SK-N-SH treated with all-trans-retinoic acid at 6 μM for 48 hours (cell line): ENCODE results near the gene HOXD12.
A peak's percentile ranks its signal among the peaks of the same experiment; 100 is the strongest.

ENCODE experiments used
- ATAC-seq: fragments of 200-7000 bp; cut with Tn5 transposase; 3 replicates; pipeline ENCODE4 v1.9.1; 2020; ENCODE audit warnings: mild to moderate bottlenecking, moderate library complexity
- ARNTL ChIP-seq: fragments of 450-650 bp; formaldehyde crosslinking; IDR thresholded peaks from 2 replicates; pipeline ENCODE4 v1.5.0; 2020; ENCODE audit warnings: low read depth, mild to moderate bottlenecking, moderate library complexity, borderline replicate concordance
- BACH2 ChIP-seq: fragments of 250-450 bp; sonication (Bioruptor Pico); IDR thresholded peaks from 2 replicates; pipeline ENCODE4 v1.9.0; 2021; ENCODE audit warnings: mild to moderate bottlenecking, borderline replicate concordance
- CREB5 ChIP-seq: fragments of 250-450 bp; sonication (Bioruptor Pico); IDR thresholded peaks from 2 replicates; pipeline ENCODE4 v1.5.1; 2020; ENCODE audit warnings: low read depth, mild to moderate bottlenecking, moderate library complexity
- ESRRG ChIP-seq: fragments of 250-450 bp; sonication (Bioruptor Pico); IDR thresholded peaks from 2 replicates; pipeline ENCODE4 v1.6.1; 2021; ENCODE audit warnings: mild to moderate bottlenecking
- GLIS3 ChIP-seq: fragments of 250-450 bp; sonication (Bioruptor Pico); IDR thresholded peaks from 2 replicates; pipeline ENCODE4 v1.5.0; 2020; ENCODE audit warnings: mild to moderate bottlenecking, moderate library complexity
- ISL1 ChIP-seq: fragments of 250-450 bp; sonication (Bioruptor Pico); IDR thresholded peaks from 2 replicates; pipeline ENCODE4 v2.1.2; 2022; ENCODE audit warnings: mild to moderate bottlenecking, moderate library complexity
- OSR1 ChIP-seq: fragments of 250-450 bp; sonication (Bioruptor Pico); IDR thresholded peaks from 2 replicates; pipeline ENCODE4 v1.8.0; 2022; ENCODE audit warnings: moderate library complexity, mild to moderate bottlenecking, inconsistent platforms
- PPARA ChIP-seq: fragments of 250-450 bp; sonication (Bioruptor Pico); IDR thresholded peaks from 2 replicates; pipeline ENCODE4 v1.5.0; 2020; ENCODE audit warnings: mild to moderate bottlenecking, borderline replicate concordance
- RARB ChIP-seq: fragments of 250-450 bp; sonication (Bioruptor Pico); IDR thresholded peaks from 2 replicates; pipeline ENCODE4 v1.8.0; 2021; ENCODE audit warnings: mild to moderate bottlenecking, moderate library complexity
- SNAI2 ChIP-seq: fragments of 250-450 bp; sonication (Bioruptor Pico); IDR thresholded peaks from 2 replicates; pipeline ENCODE4 v1.5.0; 2020; ENCODE audit warnings: mild to moderate bottlenecking, moderate library complexity
- TCF4 ChIP-seq: fragments of 250-450 bp; sonication (Bioruptor Pico); IDR thresholded peaks from 2 replicates; pipeline ENCODE4 v1.8.0; 2021; ENCODE audit warnings: mild to moderate bottlenecking, moderate library complexity, borderline replicate concordance
- TOX ChIP-seq: fragments of 250-450 bp; sonication (Bioruptor Pico); IDR thresholded peaks from 2 replicates; pipeline ENCODE4 v1.8.0; 2021; ENCODE audit warnings: mild to moderate bottlenecking, moderate library complexity, borderline replicate concordance
- ZC3H10 ChIP-seq: fragments of 250-450 bp; sonication (Bioruptor Pico); IDR thresholded peaks from 2 replicates; pipeline ENCODE4 v1.5.1; 2021; ENCODE audit warnings: mild to moderate bottlenecking, moderate library complexity
- ZFP3 ChIP-seq: fragments of 250-450 bp; sonication (Bioruptor Pico); IDR thresholded peaks from 2 replicates; pipeline ENCODE4 v1.5.0; 2020; ENCODE audit warnings: mild to moderate bottlenecking, moderate library complexity
- ZFP30 ChIP-seq: fragments of 450-650 bp; formaldehyde crosslinking; IDR thresholded peaks from 2 replicates; pipeline ENCODE4 v1.5.0; 2022; ENCODE audit warnings: mild to moderate bottlenecking, moderate library complexity
- ZNF565 ChIP-seq: fragments of 450-650 bp; formaldehyde crosslinking; conservative IDR thresholded peaks from 2 replicates; pipeline ENCODE4 v1.5.0; 2020; ENCODE audit warnings: low read depth, mild to moderate bottlenecking, moderate library complexity
- ZNF70 ChIP-seq: fragments of 450-650 bp; formaldehyde crosslinking; IDR thresholded peaks from 2 replicates; pipeline ENCODE4 v1.5.0; 2020; ENCODE audit warnings: mild to moderate bottlenecking, moderate library complexity
- ZNF8 ChIP-seq: fragments of 450-650 bp; formaldehyde crosslinking; IDR thresholded peaks from 2 replicates; pipeline ENCODE4 v1.5.0; 2020; ENCODE audit warnings: mild to moderate bottlenecking, moderate library complexity
- TF ChIP-seq, protein P1 (sequence below): fragments of 250-450 bp; sonication (Bioruptor Pico); IDR thresholded peaks from 2 replicates; pipeline ENCODE4 v1.5.0; 2020; ENCODE audit warnings: mild to moderate bottlenecking, moderate library complexity
- TF ChIP-seq, protein P2 (sequence below): fragments of 250-450 bp; sonication (Bioruptor Pico); IDR thresholded peaks from 2 replicates; pipeline ENCODE4 v1.5.1; 2021; ENCODE audit warnings: mild to moderate bottlenecking, moderate library complexity
- TF ChIP-seq, protein P3 (sequence below): fragments of 250-450 bp; sonication (Bioruptor Pico); IDR thresholded peaks from 2 replicates; pipeline ENCODE4 v1.8.0; 2021; ENCODE audit warnings: low read depth, mild to moderate bottlenecking, moderate library complexity, borderline replicate concordance

The HOXD12 gene

GRCh38 chr2:176079831-176080539 lies 19.6 kb upstream of the HOXD12 start:
- TF ChIP-seq ZFP3 (CRISPR knock-in tag) (0 out of 2 replicates have a peak, but pooled peaks have one; percentile 43), PPARA (CRISPR knock-in tag) (no peak)
- TF ChIP-seq, protein P1, sequence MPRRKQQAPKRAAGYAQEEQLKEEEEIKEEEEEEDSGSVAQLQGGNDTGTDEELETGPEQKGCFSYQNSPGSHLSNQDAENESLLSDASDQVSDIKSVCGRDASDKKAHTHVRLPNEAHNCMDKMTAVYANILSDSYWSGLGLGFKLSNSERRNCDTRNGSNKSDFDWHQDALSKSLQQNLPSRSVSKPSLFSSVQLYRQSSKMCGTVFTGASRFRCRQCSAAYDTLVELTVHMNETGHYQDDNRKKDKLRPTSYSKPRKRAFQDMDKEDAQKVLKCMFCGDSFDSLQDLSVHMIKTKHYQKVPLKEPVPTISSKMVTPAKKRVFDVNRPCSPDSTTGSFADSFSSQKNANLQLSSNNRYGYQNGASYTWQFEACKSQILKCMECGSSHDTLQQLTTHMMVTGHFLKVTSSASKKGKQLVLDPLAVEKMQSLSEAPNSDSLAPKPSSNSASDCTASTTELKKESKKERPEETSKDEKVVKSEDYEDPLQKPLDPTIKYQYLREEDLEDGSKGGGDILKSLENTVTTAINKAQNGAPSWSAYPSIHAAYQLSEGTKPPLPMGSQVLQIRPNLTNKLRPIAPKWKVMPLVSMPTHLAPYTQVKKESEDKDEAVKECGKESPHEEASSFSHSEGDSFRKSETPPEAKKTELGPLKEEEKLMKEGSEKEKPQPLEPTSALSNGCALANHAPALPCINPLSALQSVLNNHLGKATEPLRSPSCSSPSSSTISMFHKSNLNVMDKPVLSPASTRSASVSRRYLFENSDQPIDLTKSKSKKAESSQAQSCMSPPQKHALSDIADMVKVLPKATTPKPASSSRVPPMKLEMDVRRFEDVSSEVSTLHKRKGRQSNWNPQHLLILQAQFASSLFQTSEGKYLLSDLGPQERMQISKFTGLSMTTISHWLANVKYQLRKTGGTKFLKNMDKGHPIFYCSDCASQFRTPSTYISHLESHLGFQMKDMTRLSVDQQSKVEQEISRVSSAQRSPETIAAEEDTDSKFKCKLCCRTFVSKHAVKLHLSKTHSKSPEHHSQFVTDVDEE (CRISPR knock-in tag), result 0 out of 2 replicates have a peak, but pooled peaks have one; percentile 31
- TF ChIP-seq, all 23 proteins: peak for 2
- peak; percentile 85 for ATAC-seq

- ATAC-seq, result peak; percentile 2; the same call in 1 of the 3 replicates
- no peak for TF ChIP-seq CREB5 (CRISPR knock-in tag)
- TF ChIP-seq ARNTL (CRISPR knock-in tag), result peak; percentile 68; the same call in 1 of the 2 replicates
These were observed 18.8 kb upstream of the HOXD12 start for GRCh38 chr2:176080540-176081375.

DNA sequence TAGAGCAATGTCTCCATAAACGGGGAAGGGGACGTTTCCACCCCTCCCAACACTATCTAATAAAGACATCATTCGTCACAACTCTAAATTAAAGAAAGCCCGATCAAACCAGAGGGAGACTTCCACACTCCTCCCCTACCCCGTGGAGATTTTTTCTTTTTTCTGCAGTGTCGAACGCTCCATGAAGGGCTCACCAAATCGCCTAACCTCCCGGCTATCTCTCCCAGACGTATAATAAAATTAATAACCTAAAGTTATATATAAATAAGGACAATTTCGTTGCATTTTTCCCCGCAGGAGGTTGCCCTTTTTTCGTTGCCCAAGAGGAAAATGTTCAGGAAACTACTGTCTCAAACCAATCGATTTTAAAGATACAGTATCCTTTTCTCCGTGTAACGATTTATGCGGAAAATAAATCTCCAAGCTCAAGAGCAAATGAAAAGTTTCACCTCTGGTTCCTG lies 18.2 kb upstream of the HOXD12 start:
- no peak for TF ChIP-seq ISL1 (CRISPR knock-in tag)
- TF ChIP-seq, protein P1 (CRISPR knock-in tag), result no peak
- TF ChIP-seq, all 23 proteins: peak for 0
- ATAC-seq, result no peak

GRCh38 chr2:176081837-176082524 lies 17.6 kb upstream of the HOXD12 start:
- ATAC-seq, result peak; percentile 9

More at GRCh38 chr2:176081837-176082524, 17.6 kb upstream of the HOXD12 start:
- no peak for TF ChIP-seq ZNF565 (CRISPR knock-in tag)
- no peak for TF ChIP-seq ZFP3 (CRISPR knock-in tag)
- TF ChIP-seq, protein P2, sequence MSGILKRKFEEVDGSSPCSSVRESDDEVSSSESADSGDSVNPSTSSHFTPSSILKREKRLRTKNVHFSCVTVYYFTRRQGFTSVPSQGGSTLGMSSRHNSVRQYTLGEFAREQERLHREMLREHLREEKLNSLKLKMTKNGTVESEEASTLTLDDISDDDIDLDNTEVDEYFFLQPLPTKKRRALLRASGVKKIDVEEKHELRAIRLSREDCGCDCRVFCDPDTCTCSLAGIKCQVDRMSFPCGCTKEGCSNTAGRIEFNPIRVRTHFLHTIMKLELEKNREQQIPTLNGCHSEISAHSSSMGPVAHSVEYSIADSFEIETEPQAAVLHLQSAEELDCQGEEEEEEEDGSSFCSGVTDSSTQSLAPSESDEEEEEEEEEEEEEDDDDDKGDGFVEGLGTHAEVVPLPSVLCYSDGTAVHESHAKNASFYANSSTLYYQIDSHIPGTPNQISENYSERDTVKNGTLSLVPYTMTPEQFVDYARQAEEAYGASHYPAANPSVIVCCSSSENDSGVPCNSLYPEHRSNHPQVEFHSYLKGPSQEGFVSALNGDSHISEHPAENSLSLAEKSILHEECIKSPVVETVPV (CRISPR knock-in tag), result no peak
- TF ChIP-seq ARNTL (CRISPR knock-in tag), result no peak
- no peak for TF ChIP-seq RARB (CRISPR knock-in tag)
- TF ChIP-seq ISL1 (CRISPR knock-in tag), result no peak
- no peak for TF ChIP-seq ZC3H10
- TF ChIP-seq CREB5 (CRISPR knock-in tag), result no peak
- TF ChIP-seq, protein P3, sequence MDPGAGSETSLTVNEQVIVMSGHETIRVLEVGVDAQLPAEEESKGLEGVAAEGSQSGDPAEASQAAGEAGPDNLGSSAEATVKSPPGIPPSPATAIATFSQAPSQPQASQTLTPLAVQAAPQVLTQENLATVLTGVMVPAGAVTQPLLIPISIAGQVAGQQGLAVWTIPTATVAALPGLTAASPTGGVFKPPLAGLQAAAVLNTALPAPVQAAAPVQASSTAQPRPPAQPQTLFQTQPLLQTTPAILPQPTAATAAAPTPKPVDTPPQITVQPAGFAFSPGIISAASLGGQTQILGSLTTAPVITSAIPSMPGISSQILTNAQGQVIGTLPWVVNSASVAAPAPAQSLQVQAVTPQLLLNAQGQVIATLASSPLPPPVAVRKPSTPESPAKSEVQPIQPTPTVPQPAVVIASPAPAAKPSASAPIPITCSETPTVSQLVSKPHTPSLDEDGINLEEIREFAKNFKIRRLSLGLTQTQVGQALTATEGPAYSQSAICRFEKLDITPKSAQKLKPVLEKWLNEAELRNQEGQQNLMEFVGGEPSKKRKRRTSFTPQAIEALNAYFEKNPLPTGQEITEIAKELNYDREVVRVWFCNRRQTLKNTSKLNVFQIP, result no peak
- TF ChIP-seq ZNF70 (CRISPR knock-in tag), result no peak
- no peak for TF ChIP-seq TCF4 (CRISPR knock-in tag)
- TF ChIP-seq GLIS3 (CRISPR knock-in tag), result no peak
- TF ChIP-seq ESRRG (CRISPR knock-in tag), result no peak
- no peak for TF ChIP-seq ZNF8 (CRISPR knock-in tag)
- no peak for TF ChIP-seq SNAI2 (CRISPR knock-in tag)
- TF ChIP-seq OSR1, result no peak
- no peak for TF ChIP-seq PPARA (CRISPR knock-in tag)
- TF ChIP-seq TOX (CRISPR knock-in tag), result no peak
- no peak for TF ChIP-seq ZFP30 (CRISPR knock-in tag)
- TF ChIP-seq BACH2 (CRISPR knock-in tag), result no peak
